Head of caudate nucleus (tissue), 42 donors: ENCODE results near the gene ARHGEF9.

Source experiments
- DNase-seq, 42 donors: peaks; one replicate each; pipeline versions ENCODE4 v3.0.0 to v3.0.0-alpha.2; 2020 to 2021; ENCODE audit warnings: mixed read lengths in 7 of 42
- intact Hi-C: fragments of 100-400 bp; cut with DNase I; formaldehyde crosslinking; loops from one replicate; pipeline ENCODE4 v1.15.0; 2022

The ARHGEF9 gene

DNA sequence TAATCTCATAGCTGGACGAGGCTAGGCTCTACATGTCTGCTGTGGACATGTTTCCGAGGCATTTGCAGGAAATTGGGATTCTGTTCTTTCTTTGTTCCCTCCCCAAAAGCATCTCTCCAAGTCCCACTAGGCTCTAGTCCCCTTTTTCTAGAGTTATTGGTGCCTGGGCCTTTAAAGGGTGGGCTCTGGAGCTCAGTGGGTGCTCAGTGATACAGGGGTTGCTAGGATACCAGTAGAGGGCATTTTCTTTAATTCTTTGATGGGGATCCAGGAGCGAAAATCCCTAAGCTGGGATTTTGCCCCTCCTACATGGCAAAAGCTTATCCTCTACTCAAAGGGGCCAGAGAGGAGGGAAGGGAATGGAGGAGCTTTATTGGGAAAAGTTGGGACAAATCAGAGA is 34.2 kb downstream of the ARHGEF9 start:
- DNase-seq = no peak
- intact Hi-C loops = no loop called here

DNA sequence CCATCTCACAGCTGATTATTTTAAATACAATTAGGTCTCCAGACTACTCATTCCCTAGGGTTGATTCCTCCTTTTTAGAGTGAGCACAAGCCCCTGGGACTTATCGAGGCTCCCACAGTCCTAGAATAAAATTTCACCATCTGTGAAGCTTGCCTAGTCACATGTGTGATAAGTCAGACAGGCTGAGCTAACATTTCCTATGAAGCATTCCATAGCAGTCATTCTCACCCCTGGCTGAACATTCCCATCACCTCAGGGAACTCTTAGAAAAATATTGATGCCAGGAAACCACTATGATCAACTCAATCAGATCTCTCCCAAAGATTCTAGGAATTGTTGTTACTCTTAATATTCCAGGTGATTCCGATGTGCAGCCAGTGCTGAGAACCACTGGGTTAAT is 37.7 kb downstream of the ARHGEF9 start:
- intact Hi-C loops = no loop called here
- no peak for DNase-seq

- DNase-seq = no peak
Measured at GRCh38 chrX:63746715-63747114, 38.3 kb downstream of the ARHGEF9 start.

DNA sequence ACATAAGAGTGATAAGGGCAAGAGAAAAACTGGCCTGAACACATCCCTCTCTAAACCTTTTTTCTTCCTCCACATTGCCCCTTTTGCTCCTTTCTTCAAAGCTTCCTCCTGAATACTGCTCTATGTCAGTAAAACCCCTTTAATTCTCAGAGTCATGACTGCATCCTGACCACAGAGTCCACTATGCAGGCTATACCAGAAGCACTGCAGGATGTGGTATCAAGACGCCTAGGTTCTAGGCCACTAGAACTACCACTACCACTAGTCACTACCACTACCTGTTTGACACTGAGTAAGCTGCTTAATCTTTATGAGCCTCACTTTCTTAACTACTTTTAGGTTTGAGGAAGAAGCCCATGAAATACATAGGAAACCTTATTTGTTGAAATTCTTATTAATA is 38.7 kb downstream of the ARHGEF9 start:
- intact Hi-C loops = no loop called here
- DNase-seq = no peak

More at GRCh38 chrX:63746715-63747114, 38.3 kb downstream of the ARHGEF9 start:
- intact Hi-C loops = no loop called here

GRCh38 chrX:63744850-63745394 is 40.1 kb downstream of the ARHGEF9 start:
- intact Hi-C loops = no loop called here
- DNase-seq = peak in 28 of 42 donors; percentile 7 to 67 (median 26)

DNA sequence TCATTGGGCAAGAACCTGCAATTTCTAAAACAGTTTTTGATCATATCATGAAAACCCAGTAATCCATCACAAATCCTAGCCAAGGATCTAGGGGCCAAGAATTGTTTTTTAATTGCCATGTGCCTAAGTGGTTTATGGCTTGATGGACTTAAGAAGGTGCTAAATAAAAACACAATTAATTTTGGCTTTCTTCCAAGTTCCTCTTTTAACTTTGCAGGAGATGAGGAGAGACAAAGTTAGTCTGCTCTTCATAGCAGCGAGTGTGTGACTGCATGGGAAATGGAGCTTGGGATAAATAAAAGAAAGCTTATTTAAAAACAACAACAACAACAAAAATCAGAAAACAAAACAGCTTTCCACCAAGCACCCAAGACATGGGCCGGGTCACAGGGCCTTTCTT is 41.4 kb downstream of the ARHGEF9 start:
- no peak for DNase-seq
- intact Hi-C loops = no loop called here

DNA sequence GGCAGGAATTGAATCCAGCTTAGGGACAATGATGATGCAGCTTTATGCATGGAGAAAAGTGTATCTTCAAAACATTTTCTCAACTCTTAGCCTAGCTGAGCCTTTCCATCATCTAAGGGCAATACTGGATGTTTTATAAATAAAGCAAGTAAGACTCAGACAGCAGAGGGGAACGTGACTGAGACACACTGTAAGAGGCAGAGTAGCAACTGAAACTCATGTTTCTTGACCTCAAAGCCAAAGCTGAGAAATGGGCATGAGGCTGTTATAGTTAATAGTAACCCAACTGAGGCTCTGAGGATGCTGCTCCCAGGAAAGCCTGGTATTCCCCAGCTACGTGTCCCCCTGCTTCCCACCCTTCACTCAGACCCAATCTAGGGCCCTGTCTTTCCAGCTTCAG is 44.6 kb downstream of the ARHGEF9 start:
- intact Hi-C loops = no loop called here
- no peak for DNase-seq

GRCh38 chrX:63739885-63740284 is 45.1 kb downstream of the ARHGEF9 start:
- DNase-seq = no peak
- intact Hi-C loops = no loop called here

DNA sequence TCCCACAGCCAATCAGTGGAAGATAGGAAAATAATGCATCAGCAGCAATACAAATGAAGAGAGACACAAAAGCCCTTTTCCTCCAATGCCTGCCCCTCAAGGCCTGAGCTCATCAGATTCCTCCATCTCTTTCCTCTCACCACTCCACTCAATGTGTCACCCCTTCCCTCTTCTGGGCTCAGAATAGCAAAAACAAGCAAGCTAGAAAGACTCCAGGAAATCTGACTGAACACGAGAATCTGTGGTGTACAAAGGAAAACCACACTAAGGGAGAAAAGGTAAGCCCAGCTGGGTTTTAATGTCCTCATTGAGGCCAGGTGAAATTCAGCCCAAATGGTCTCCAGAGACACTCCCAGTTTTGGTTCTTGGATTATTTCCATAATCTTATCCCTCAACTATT is 46.3 kb downstream of the ARHGEF9 start:
- intact Hi-C loops = no loop called here
- no peak for DNase-seq

DNA sequence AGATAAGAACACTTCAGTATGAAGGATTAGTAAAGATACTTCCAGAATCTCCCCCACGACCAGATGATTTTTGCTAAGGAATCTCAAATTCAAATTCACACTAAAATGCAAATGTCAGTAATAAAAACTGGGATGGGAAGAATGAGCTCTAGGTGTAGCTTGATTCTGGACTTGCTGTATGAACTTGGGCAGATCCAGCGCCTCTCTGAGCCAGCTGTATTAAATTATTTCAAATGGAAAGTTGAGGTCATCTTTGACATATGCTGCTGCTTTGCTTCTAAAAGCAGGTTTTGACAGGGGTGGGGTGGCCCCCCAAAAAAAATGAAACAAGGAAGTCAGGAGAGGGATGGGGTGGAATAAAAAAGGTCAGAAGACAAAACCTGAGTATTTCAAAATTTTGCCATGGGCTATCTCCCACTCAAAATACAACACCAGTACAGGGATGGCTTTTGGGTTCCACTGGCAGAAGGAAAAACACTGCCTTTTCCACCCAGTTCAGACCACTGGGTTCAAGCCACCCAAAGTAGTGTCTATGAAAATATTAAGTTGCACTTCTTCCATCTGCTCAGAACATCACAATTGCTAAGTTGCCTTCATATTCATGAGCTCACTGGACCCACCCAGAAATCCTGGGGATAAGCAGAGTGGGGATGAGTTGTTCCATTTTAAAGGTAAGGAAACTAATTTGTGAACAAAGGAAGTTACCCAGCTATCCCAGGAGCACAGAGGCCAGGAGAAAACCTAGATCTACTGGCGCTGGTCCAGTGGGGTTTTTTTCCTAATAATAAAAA is 47.7 kb downstream of the ARHGEF9 start:
- intact Hi-C loops = no loop called here

GRCh38 chrX:63735882-63736281 is 49.1 kb downstream of the ARHGEF9 start:
- DNase-seq = no peak
- intact Hi-C loops = no loop called here

More for the DNA sequence above, 47.7 kb downstream of the ARHGEF9 start:
- no peak for DNase-seq

DNA sequence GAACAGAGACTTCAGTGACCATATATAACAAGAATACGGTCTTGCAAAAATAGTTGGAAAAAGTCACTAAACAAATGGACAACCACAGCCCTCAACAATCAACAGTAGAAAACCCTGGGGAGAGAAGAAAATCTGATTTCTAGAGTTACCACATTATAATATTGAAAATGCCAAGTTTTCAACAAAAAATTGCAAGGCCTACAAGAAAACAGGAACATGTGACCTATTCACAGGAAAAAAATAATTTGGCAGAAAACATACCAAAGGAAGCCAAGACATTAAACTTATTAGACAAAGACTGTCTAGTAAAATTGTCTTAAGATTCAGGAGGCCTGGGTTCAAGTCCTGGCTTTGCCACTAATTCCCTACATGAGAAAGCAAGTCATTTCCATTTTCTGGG is 64.7 kb downstream of the ARHGEF9 start:
- intact Hi-C loops = no loop called here
- no peak for DNase-seq

GRCh38 chrX:63719633-63720032 is 65.4 kb downstream of the ARHGEF9 start:
- DNase-seq = no peak
- intact Hi-C loops = no loop called here

GRCh38 chrX:63718010-63718694 is 66.9 kb downstream of the ARHGEF9 start:
- no peak for DNase-seq
- intact Hi-C loops = no loop called here

DNA sequence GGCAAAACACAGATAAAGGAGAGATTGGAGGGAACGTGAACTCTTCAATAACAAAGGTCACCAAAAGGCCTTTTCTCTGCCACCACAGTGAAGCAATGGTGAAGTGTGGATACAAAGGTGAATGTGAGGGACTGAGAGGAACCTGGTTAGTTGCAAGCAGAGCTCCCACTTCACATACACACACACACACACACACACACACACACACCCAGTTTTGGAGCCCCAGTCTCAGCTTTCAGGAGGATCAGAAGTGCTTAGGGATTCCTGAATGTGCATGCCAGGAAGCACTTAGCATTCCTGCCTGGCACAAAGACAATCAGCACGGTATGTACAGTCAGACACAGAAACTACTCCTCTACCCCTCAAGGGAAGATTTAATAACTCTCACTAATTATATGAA is 71.5 kb downstream of the ARHGEF9 start:
- DNase-seq = no peak
- intact Hi-C loops = no loop called here

DNA sequence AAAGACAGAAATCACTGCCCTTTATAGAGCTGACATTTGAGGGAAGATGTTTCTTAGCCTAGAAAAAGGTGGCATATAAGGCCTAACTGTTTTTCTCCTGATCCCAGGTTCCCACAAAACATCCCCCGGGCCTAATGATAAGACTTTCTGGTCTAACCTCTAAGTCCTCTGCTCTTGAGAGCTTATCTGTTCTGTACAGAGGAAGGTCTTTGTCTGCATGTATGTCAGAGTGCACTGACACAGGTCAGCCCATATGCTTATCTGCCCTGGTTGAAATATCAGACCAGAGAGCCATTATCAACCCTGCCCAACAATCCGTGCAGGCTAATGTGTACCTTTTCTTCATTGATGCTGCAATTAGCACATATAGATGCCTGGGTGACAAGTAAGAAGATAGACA is 76.2 kb downstream of the ARHGEF9 start:
- intact Hi-C loops = no loop called here
- no peak for DNase-seq

- intact Hi-C loops = no loop called here
- no peak for DNase-seq
Measured at GRCh38 chrX:63702556-63702955, 82.5 kb downstream of the ARHGEF9 start.

DNA sequence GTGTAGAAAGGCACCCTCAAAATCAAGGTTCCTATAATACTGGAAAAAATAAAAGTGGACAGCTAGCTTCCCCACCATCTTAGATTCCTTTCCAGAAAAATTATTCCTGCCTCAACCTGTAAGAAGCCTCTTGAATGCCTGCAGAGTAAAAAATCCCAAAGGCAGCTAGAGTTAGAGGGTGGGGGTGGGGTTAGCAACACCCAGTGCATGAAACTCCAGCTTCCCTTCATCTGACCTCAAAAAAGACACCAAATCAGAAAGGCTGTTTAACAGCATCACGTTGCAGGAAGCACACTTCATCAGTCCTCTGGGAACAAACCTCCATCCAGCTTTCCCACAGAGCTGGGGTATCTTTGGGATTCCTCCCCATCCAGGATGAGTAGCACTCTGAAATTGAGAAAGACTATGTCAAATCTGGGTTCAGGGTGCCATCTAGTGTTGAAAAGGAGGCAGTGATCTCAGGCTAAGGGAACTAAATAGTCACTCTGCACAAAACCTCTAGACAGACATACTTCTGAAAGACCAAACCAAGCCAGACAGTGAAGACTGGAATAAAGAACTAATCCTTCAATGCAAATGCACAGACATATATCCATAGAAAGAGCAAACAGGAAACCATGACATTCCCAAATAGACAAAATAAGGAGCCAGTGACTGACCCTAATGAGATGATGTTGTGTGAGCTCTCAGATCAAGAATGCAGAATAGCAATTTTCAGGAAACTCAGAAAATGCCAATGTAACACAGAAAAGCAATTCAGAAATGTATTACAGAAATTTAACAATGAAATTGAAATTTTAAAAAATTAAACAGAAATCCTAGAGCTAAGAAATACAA is 97.9 kb downstream of the ARHGEF9 start:
- intact Hi-C loops = no loop called here
- DNase-seq = peak in 5 of 42 donors; percentile 8 to 39 (median 17)

GRCh38 chrX:63680423-63680822 is 104.6 kb downstream of the ARHGEF9 start:
- DNase-seq = no peak
- intact Hi-C loops = no loop called here

- no peak for DNase-seq
- intact Hi-C loops = no loop called here
Measured at GRCh38 chrX:63679432-63679831, 105.6 kb downstream of the ARHGEF9 start.
